Ammon's horn (tissue), 1 donor: Measurements from ENCODE around the gene SCLT1.

Source experiments
- DNase-seq: peaks from one replicate; pipeline ENCODE4 v3.0.0-alpha.2; 2016; ENCODE audit warnings: low spot score

The SCLT1 gene

DNA sequence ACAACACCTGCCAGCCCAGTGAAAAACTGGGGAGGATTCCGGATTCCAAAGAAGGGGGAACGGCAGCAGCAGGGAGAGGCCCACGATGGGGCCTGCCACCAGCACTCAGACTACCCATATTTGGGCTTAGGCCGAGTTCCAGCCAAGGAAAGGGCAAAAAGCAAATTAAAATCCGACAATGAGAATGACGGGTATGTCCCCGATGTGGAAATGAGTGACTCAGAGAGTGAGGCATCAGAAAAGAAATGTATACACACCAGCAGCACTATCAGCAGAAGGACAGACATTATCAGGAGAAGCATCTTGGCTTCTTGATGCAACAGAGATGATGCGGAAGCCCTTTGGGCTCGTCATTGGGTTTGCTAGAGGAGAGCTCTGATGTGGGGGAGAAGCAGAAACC is 221.4 kb downstream of the SCLT1 start:
- no peak for DNase-seq

DNA sequence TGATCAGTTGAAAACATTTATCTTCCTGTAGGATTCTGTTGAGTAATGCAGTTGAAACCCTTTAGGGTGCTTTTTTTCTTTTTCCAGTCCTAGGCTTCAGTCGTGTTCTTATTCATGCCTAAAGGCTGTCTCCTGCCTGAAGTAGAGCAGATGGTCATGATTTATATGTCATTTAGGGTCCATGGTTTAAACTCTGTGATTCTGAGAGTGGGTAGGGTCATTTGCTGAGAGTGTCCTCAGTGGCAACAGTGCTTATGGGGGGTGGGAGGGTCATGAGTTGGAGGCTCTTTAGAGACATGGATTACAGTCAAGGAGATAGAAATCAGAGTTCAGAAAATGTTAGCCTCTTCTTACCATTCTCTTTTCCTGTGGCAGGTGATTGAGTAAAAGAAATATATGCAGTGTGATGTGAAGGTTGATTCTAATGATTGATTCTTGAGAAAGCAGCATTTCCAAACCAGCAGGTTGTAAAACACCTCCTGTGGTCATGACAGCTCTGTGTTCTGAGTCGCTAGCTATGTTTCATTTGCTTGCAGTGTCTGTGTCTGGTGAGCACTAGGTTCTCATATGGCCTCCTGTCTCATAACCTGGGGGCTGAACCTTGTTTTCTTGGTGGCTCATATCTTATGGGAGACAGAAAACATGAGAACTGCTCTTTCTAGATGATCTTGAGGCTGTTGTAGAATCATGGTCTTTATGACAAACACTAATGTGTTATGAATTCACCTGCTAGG is 223.4 kb downstream of the SCLT1 start:
- DNase-seq = no peak

DNA sequence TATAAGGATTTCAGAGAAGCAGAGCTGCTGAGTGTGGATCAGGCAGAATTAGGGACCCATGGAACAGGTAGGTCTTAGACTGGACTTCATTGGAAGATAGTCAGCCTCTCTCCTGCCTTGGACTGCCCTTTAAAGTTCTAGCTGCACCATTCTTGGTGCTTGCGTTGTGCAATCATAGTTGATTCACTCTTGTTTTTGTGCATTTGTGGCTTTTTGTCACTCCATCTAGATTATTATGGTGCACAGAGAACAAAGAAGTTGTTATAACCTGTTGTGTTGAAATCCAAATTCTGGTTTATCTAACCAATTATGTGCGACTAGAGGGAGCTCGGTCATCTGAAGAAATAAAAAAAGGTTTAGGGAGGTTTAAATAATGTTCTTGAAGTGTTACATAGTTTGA is 224.6 kb downstream of the SCLT1 start:
- no peak for DNase-seq

DNA sequence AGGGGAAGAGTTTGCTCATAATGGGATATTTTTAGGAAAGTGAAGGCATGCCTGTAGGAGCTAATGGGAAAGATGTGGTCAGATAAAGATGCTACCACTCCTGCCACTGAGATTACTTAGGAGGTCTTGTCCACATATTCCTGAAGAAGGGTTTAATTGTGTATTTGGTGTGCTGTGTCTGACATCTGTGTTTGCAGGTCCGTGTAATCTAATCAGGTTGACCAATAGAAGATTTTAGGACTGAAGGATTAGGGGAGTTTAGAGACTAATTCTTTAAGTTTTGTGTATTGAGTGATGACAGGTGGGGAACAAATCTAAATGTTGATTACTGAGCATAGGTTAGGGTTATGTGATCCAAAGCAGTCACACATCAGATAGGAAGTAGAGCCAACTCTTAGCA is 226.6 kb downstream of the SCLT1 start:
- DNase-seq = no peak

DNA sequence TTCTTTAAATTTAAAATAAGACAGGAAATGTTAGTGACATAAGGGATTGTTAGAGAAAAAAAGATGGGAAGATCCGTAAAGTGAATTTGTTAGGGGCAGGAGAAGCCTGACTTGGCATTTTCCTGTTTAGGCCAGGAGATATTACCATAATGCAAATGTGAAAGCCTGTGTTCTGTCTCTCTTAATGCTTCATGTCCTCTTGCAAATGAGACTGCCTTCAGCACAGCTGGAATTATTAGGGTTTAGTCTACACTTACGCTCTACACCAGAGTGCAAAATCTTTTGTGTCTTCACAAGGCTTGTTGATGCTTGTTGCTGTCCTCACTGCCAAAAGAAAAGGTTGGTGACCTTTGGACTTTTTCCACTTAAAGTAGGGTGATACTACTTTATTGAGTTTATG is 227.1 kb downstream of the SCLT1 start:
- DNase-seq = no peak

DNA sequence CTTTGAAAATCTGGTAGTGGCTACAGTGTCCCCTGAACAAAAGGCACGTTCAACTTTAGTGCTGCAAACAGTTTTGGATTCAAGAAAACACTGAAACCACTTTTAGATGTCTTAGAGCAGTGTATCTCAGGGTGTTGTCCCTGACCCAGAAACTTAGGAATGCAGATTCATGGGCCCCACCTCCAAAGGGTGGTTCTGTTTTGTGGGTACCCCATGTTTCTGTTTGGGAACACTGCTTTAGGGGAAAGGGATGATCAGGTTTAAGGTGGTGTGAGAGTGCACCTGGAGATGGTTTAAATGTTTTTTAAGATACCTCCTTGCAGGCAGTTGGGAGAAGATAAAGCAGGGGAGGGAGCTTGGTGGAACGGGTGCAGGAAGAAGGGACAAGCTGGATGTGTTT is 228.2 kb downstream of the SCLT1 start:
- DNase-seq = no peak

DNA sequence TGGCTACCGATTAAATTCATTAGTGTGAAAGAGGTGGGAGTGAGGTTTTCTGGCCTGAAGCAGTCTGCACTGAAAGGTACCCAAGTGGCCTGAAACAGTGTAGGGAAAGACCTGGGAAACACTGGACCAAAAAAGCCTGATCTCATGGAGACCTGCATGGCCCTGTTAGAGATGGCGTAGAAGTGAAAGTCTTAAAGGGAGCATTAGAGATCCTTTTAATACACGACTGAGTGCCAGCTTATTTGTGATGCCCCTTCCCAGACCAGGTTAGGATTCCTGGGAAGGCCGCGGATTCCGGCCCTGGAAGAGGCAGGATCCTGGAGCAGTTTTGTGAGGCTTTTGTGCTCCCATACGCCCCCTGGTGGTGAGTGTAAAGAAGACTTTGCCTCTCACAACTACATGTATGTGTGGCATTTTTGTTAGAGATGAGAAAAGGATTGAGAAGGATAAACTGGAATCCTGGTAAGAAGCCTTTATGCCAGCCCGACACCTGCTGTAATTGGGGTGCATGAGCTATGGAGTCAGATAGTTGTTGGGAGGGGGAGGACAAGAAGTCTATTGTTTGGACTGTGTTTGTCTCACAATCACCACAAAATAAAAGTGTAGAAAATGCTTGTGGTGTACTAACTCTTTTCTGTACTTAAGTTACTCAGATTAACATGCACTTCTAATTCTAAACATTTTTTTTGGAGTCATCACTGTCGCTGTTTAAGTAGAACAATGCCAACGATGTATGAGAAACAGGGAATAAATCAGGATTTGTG is 229.8 kb downstream of the SCLT1 start:
- peak; percentile 90 for DNase-seq

DNA sequence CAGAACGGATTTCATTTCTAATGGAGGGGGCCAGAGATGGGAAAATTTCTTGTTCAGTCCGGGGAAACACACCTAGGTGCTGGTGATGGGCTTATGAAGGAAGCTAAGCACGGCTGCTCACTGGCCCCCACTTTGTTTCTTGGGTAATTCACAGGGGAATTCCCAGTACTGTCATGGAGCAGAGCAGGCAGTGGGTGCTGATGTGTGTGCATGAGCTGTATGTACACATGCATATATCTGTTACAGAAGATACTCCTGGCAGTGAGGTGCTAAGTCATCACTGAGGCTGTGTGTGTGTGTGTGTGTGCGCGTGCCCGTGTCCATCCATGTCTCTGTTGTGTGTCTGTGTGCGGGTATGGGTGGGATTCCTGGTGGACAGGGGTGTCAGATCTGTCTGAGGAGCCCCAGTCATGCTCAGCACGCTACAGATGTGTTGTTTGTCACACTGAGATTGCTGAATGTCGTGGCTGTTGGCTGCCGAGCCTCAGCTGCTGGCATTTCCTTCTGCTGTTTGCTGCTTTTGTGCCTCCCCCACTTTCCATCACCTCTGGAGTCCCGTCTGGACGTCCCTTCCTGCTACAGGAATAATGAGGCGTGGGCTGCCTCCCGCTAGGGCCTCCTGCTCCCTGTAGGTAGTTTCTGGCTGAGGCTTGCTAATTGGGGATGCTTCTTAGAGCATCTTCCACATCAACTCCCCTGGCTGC is 230.6 kb downstream of the SCLT1 start:
- DNase-seq = no peak

DNA sequence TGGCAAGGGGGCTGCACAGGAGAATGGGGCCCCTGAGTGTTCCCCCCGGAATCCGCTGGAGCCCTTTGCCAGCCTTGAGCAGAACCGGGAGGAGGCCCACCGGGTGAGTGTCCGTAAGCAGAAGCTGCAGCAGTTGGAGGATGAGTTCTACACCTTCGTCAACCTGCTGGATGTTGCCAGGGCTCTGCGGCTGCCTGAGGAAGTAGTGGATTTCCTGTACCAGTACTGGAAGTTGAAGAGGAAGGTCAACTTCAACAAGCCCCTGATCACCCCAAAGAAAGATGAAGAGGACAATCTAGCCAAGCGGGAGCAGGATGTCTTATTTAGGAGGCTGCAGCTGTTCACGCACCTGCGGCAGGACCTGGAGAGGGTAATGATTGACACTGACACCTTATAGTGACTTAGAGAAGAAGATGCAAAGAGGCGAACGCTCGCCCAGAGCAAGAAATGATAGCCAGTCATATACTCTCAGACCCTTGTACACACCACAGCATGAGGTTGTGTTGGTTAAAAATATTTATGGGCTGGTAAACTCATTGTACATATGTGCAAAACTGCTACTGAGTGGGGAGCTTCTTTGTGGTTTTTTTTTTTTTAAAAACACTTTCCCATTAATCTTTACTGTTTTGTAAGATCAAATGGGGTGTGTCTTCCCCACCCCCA is 231.4 kb downstream of the SCLT1 start:
- no peak for DNase-seq

DNA sequence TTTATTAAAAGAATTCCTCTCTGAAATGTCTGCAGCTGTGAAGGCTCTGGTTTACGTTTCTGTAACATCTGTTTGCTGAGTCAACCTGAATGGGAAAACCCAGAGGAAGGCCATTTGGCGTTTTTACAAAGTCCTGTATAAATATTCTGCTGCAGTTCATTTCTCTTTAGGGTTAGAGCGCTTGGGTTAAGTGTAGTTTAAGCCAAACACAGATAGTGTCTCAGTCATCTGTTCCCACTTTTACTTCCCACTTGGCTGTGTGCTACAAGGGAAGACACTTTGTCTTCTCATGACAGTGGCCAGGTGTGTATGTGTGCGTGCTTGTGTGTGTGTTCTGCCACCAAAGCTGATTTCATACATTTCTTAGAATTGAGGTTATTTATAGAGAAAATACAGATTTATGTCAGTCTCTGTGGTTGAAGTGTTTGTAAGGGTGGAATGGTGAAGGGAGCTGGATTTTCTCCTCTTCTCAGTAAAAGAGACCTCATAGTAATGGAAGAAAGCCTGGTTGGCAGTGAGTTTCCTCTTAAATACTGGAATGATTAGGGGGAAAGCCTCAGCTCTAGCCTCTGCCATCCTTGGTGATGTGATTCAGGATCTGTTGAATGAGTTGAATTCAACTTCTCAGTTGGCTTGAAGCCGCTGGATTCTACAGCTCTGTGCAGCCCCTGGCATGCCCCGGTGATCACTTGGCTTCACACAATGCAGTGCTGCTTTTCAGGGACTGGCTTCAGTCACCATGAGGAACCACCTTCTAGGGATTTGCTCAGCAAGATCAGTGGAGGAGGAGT is 233.3 kb downstream of the SCLT1 start:
- no peak for DNase-seq

DNA sequence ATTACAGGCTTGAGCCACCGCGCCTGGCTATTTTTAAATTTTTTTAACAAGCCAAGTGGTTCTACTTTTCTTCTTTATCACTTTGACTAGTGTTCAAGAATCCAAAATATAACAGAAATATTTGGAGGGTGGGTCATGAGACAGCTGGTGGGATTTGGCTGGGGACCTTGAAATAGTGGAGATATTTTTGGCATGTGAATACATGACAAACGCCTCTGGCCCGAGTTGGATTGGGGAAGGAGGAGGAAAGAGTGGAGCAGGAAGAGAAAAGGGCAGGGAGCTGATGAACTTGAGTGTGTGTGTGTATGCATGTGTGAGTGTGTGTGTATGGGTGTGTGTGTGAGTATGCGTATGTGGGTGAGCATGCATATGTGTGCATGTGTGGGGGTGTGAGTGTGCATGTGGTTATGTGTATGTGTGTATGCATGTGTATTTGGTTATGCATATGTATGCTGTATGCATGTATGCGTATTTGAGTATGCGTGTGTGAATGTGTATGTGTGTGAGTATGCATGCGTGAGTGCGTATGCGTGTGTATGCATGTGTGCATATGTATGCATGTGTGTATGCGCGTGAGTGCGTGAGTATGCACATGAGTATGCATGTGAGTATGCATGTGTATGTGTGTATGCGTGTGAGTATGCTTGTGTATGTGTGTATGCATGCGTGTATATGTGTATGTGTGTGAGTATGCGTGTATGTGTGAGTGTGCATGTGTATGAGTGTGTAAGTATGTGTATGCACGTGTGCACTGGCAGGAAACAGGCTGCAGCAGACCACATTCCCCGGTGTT is 234.3 kb downstream of the SCLT1 start:
- no peak for DNase-seq

DNA sequence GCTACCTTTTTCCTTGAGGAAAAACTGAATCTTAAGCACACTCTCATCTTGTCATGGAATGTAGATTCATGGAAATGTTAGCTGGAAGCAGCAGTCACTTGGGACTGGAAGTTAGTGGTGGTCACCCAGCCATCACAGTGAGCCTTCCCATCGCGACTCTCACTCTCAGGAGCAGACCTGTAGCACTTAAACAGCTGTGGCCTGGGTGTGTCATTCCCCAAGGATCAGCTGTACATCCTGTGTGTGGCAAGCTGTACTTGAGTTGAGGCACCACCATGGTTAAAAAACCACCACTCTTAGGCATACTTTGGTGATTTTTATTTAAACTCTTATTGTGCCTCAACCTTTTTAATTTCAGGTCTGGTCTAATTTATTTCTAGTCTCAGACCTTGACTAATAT is 237.1 kb downstream of the SCLT1 start:
- no peak for DNase-seq

DNA sequence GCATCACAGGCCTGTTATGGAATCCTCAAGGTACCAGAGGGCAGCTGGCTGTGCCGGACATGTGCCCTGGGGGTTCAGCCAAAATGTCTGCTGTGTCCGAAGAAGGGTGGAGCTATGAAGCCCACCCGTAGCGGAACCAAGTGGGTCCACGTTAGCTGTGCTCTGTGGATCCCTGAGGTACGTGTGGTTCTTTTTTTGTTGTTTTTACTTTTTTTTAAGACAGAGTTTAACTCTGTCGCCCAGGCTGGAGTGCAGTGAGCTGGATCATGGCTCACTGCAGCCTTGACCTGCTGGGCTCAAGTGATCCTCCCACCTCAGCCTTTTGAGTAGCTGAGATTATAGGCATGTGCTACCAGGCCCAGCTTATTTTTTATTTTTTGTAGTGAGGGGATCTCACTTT is 237.7 kb downstream of the SCLT1 start:
- no peak for DNase-seq

DNA sequence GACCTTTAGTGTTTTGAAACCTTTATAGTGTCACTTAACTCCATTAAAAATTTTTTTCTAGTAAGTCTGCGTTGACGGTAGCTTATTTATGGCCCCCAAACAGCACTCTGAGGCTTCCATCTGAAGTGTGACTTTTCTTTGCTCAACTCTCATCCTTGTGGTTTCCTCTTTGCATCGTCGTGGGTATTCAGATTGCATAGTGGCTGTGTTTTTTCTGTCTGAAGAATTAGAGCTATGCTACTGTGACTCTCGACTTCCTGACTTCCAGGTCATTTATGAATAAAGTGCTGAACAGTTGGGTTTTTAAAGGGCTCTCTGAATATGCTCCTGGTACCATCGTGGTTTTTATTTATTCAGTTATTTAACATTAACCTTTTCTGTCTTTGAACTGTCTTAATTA is 238.9 kb downstream of the SCLT1 start:
- DNase-seq = no peak

DNA sequence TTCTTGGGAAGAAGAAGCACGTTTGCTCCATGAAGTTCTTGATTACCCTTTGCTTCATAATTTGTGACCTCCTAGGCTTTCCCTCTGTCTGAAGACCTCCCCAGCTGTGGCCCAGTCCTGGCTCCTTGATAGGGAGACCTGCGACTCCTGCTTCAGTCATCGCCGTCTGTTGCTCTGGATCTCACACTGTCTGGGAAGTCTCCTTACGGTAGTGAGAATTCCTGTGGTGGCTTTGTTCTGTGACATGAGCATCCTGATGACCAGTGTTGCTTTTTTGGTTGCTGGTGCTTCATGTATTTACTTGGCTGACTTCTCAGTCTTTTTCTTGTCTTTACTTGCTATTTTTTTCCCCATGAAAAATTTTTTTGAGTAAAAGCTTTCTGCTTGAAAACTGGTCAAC is 239.6 kb downstream of the SCLT1 start:
- no peak for DNase-seq

DNA sequence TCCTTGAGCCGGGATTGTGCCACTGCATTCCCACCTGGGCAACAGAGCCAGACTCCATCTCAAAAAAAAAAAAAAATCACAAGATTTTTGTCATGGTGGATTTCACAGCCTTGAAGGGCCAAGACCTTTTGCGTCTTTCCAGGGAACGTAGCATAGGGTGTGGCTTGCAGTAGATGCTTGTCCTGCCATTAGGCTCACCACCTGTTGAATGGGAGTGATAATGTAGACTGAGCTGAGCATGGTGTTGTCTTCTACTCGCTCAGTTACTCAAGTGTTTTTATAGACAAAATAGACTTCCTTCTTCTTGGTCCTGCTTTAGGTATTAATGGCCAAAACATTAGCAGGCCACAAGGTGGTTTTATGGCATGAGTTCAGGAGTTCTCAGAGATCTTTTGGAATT is 243.1 kb downstream of the SCLT1 start:
- DNase-seq = no peak

DNA sequence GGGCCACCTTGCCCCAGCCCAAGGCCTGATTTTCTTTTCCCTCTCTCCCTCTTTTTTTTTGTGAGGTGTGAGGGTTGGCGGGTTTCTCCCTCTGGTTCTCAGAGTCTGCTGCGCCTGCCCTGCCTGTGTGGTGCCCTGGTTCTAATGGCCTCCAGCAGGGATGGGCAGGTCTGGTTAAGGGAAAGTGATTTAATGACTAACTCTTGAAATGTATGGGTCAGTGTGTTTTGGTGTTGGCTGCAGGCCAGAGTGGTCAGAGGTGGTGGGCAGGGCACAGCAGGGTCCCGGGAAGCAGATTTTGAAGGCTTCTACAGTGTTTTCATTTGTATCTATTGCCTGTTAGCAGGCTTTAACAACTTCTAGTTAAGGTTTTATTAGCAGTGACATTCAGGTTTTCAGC is 244.9 kb downstream of the SCLT1 start:
- DNase-seq = no peak

DNA sequence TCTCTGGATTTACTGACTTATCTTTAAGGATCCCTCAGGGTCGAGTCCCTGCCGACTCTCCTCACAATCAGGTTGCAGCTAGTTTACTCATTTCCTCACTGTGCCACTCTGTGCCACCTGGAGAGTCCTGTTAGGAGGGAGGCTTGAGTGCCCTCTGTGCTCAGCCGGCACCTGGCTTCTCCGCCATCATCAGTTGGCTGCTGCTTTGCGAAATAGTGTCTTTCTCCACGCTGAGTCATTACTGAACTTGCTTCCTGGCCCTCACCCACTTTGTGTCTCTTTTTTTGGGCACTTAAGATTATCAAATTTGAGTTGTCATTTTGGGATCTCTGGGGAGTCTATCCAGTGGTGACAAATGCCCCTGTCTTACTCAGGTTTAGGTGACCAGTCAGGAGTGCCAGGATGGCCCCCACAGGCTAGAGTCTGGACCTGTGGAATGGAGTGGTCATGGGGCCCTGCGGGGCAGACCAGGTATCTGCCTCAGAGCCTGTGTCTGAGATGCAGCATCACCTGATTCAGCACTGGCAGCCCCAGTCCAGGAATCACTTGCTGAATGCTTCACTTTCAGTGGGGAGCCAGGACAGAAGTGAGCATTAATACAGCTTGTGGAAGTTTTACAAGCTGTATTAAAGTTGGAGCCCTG is 246.1 kb downstream of the SCLT1 start:
- DNase-seq = no peak

DNA sequence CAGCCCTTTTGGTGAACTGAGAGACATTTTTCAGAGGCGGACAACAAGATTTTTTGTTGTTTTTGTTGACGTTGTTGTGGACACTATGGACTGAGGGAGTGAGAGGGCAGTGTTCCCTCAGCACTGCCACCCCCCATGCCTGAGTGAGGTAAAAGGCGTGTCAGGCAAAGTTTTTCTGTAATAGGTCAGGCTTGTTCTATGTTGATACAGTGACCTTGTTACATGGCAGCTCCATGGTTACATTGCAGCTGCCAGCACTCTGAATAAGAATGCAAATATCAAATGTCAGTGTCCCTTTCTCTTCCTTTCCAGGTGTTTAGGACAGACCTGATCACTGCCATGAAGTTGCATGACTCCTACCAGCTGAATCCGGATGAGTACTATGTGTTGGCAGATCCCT is 247.3 kb downstream of the SCLT1 start:
- no peak for DNase-seq

DNA sequence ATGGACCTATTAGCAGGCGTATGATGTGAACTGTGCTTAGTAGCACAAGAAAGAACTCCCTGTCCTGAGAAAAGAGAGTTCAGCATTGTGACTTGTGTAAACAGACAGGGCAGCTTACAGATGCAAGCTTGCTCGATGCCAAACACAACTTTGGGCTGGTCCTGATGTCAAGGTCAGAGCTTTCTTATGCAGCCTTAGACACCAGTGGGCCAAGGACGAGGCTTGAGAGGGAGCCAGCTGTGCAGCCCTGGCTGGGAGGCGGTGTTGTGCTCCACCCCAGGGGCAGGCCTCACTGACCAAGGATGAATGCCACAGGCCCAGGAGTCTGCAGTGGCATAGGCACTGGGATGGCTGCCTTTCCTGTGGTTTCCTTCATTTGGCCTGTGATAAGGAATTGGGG is 248.4 kb downstream of the SCLT1 start:
- DNase-seq = peak; percentile 59

DNA sequence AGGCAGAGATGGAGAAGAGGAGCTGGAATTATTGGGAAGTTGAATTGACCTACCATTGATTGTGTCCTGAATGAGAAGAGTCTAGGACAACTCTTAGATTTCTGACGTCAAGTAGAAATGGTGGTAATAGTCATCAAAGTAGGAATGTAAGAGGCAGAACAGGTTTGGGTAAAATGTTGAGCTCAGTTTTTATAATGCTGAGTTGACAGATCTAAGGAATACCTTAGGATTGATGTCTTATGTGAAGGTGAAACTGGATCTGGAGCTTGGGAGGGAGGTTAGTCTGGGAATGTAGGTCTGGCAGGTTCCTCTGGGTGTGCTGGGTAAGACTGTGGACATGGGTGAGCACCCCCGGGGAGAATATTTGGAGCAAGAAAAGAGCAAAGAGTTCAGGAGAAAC is 251.9 kb downstream of the SCLT1 start:
- DNase-seq = no peak
